ACC112 (cell line): Measurements from ENCODE around the gene NFKBIB.
"Not testable (repeated sequence)": the region's sequence is repeated elsewhere in the genome, so short reads cannot be mapped to it uniquely, and the experiment has no call there.

Experiments
- H2AFZ ChIP-seq: fragments of 200-600 bp; sonication (generic); one replicate; pipeline ENCODE4 v1.6.0; 2017; ENCODE audit warnings: antibody characterized with exemption, low read length; ENCODE audit not compliant: unreplicated experiment
- H3K27ac ChIP-seq: fragments of 200-600 bp; sonication (generic); 2 replicates; pipeline ENCODE4 v1.5.1; 2014; ENCODE audit warnings: low read depth, mild to moderate bottlenecking, antibody characterized with exemption, low read length, moderate library complexity
- H3K27me3 ChIP-seq: fragments of 200-600 bp; sonication (generic); 2 replicates; pipeline ENCODE4 v1.6.1; 2014; ENCODE audit warnings: mild to moderate bottlenecking, antibody characterized with exemption, low read length, moderate library complexity, mixed read lengths; ENCODE audit not compliant: insufficient read depth
- H3K36me3 ChIP-seq: fragments of 200-600 bp; sonication (generic); 2 replicates; pipeline ENCODE4 v1.6.1; 2016; ENCODE audit warnings: mild to moderate bottlenecking, antibody characterized with exemption, low read length, moderate library complexity, mixed read lengths; ENCODE audit not compliant: insufficient read depth
- H3K4me1 ChIP-seq: fragments of 200-600 bp; sonication (generic); one replicate; pipeline ENCODE4 v1.6.1; 2016; ENCODE audit warnings: low read length, mixed read lengths; ENCODE audit not compliant: insufficient read depth, unreplicated experiment, control insufficient read depth
- H3K4me3 ChIP-seq: fragments of 200-600 bp; sonication (generic); 2 replicates; pipeline ENCODE4 v1.5.1; 2014; ENCODE audit warnings: mild to moderate bottlenecking, low read depth, low read length
- H3K79me2 ChIP-seq: fragments of 200-600 bp; sonication (generic); one replicate; pipeline ENCODE4 v1.6.0; 2016; ENCODE audit warnings: low read length; ENCODE audit not compliant: control insufficient read depth, unreplicated experiment, insufficient read depth

Gene NFKBIB

DNA sequence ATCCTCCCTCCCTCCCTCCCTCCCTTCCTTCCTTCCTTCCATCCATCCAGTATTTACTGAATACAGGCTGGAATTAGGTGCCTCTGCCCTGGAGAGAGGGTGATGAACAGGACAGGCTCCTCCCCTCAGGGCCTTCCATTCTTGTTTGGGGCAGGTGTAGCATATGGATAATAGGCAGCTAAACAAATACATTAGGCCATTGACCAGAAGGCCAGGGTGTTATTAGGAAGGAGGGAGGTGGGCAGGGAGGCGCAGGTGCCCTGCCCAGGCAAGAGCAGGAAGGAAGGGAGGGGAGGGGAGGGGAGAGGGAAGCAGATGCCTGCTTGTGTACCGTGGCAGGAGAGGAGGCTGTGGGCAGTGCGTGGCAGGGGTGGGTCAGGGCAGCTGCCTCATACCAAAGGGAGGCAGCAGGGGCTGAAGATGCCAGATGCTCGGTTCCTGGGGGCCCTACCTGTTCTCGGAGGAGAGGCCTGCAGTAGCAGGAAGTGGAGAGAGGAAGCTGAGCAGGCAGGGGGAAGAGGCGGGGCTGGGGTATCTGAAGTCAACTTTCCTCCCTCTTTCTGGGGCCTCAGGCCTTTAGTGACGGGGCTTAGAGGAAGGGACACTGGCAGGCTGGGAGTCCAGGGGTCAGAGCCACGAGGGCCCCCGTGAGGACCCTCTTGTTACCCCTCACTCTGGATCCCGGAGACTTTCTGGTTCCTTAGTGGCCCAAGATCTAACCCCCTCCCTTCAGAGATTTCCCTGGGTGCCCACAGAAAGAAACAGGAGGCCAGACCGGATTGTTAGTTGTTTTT lies 21.8 kb upstream of the NFKBIB start, which contains the start of gene RINL:
Gene RINL (minus strand): TSS at position 495 of the 794 bp plus-strand sequence. CDS start 1,533 bp downstream, outside the sequence.
- Histone ChIP-seq H3K4me3 (no peak within 1 kb of the TSS), H3K27me3 (no peaks in the 10 kb centered on the region), H3K27ac (no peak within 1 kb of the TSS)

DNA sequence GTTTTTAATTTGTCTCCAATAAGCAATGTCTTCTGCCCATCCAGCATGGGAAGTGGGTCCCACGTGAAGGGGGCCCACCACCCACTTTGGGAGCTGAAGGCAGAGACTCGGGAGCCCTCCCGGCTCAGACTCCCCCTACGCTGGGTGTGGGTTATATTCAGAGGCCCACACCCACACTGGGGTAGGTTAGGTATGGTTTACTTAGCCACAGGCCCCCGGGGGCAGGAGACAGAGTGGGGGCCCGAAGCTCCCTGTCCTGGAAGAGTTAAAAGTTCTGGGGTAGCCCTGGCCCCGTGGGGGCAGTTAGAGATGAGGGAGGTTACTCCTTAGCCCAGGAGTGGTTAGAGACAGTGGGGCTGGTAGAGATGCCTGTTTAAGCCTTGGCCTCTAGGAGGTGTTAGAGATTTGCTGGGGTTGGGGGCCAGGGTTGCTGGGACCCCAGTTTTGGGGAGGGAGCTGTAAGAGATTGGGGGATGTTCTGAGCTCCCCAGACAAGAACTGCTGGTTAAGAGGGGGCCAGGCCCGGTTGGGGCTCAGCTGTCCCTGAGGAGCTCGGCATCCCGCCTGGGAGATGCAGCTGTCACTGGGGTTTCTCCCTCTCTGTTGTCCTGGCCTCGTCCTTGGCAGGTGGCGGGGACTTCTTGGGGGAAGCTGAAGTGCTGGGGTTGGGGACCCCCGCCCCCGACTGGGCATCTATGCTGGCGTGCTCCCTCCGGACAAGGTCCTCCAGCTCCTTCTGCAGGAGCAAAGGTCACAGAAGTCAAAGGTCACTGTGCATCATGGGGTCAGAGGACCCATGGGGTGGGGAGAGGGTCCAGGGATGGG lies 21.0 kb upstream of the NFKBIB start:
- Histone ChIP-seq H3K4me1 (no peaks in the 10 kb centered on the region), H3K27me3 (no peaks in the 10 kb centered on the region), H3K79me2 (no peaks in the 10 kb centered on the region), H3K4me3 (no peak overlapping the region), H2AFZ (no peak overlapping the region), H3K36me3 (no peaks in the 10 kb centered on the region), H3K27ac (no peak overlapping the region)

More for the DNA sequence above, 21.8 kb upstream of the NFKBIB start, which contains the start of gene RINL:
- Histone ChIP-seq H3K4me1 (no peaks in the 10 kb centered on the region), H3K79me2 (no peaks in the 10 kb centered on the region), H3K36me3 (no peaks in the 10 kb centered on the region), H2AFZ (no peak within 1 kb of the TSS)

DNA sequence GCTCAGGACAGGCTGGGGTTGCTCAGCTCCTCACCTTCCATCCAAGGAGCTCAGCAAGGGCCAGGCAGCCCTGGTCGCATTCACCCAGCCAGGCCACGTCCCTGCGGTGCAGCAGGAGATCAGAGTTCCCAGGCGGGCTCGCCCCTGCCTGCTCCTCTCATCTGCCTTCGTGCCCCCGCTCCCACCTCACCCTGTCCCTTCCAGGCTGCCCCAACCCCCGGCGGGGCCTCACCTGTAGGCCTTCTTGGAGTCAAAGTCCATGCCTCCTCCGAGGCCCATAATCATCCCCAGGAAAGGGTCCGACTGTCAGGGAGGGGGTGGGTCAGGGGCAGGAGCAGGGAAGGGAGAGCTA lies 20.4 kb upstream of the NFKBIB start:
- H3K4me3 ChIP-seq, result no peak overlapping the region

DNA sequence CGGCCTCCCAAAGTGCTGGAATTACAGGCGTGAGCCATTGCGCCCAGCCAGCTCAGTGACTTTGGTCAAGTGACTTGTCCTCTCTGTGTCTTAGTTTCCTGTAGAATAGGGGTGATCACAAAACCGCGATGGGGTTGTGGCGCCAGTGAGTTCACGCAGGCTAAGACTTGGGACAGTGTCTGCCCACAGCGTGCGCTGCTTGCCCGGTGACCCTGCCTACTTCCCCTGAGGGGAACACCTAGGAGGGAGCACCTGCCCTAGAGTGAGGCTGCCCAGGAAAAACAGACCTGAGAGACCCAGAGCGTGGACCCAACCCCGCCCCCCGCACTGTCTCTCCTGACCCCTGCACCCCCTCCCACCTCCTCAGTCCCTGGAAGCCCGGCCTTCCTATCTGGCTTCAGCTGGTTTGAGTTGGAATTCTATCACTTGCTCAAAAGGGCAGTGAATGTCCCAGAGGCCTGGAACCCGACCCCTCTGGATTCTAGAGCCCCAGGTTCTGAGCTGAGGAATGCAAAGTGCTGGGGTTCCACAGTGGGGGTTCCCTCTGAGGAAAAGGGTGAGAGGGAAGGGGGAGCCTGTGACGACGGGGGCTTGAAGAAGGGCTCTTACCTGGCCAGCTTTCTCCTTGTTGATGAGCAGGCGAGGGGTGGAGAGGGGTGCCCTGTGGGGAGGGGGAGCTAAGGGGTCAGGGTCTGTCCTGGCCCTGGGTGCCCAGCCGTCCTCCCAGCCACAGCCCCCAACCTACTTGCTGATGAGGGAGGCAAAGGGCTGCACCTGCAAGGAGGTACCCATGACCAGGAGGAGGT lies 19.5 kb upstream of the NFKBIB start:
- Histone ChIP-seq H3K4me1 (no peaks in the 10 kb centered on the region), H3K27ac (no peak overlapping the region), H2AFZ (no peak overlapping the region), H3K4me3 (no peak overlapping the region), H3K27me3 (no peaks in the 10 kb centered on the region), H3K79me2 (no peaks in the 10 kb centered on the region), H3K36me3 (no peaks in the 10 kb centered on the region)

More for the DNA sequence above, 20.4 kb upstream of the NFKBIB start:
- H3K36me3 ChIP-seq, result no peaks in the 10 kb centered on the region
- H3K79me2 ChIP-seq, result no peaks in the 10 kb centered on the region
- no peaks in the 10 kb centered on the region for H3K27me3 ChIP-seq
- no peak overlapping the region for H2AFZ ChIP-seq
- H3K27ac ChIP-seq, result no peak overlapping the region
- no peaks in the 10 kb centered on the region for H3K4me1 ChIP-seq

DNA sequence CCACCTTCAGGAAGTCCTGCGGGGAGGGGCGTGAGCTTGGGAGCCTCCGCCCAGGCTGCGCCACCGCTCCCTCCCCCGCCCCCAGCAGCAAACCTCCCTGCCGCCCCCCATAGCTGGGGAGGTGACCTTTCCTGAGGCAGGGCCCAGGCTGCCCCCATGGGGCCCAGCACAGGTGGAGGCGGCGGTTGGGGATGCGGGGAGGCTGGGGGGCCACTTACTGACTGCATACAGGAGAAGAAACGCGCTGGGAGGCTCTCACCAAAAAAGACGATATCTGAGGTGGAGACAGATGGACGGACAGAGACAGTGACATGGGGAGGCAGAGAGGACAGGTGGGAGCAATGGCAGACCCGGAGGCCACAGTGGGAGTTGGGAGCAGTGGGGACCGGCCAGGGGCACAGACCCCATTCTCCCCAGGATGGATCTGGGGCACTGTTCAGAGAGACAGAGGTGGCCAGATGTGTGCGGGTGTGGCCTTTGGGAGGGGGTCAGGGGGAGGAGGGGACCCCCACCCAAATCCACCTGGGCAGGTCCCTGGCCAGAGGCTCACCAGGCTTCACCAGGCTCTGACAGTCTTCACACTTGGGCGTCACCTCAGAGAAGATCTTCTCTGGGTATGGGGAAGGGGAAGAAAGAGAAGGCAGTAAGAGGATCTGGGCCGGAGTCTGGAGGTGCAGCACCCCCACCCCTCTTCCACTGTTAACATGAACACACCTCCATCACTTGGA lies 18.7 kb upstream of the NFKBIB start:
- Histone ChIP-seq H3K36me3 (no peaks in the 10 kb centered on the region), H2AFZ (no peak overlapping the region), H3K27me3 (no peaks in the 10 kb centered on the region), H3K4me3 (no peak overlapping the region), H3K27ac (no peak overlapping the region), H3K79me2 (no peaks in the 10 kb centered on the region), H3K4me1 (no peaks in the 10 kb centered on the region)

DNA sequence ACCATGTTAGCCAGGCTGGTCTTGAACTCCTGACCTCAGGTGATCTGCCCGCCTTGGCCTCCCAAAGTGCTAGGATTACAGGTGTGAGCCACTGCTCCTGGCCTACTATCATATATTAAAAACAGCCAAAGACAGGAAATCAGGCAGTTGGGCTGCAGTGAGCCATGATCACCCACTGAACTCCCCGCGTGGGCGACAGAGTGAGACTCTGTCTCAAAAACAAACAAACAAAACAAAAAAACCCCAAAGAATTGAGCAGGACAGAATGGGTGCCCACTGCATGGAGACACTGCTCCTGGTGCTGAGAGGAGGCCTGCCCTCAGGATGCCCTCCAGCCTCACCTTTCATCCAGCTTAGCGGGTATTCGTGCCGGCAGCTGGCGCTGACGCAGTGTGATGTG lies 16.5 kb upstream of the NFKBIB start:
- Histone ChIP-seq H3K36me3 (no peaks in the 10 kb centered on the region), H3K4me3 (no peak overlapping the region), H2AFZ (no peak overlapping the region), H3K27me3 (no peaks in the 10 kb centered on the region), H3K79me2 (no peaks in the 10 kb centered on the region), H3K27ac (no peak overlapping the region), H3K4me1 (no peaks in the 10 kb centered on the region)

DNA sequence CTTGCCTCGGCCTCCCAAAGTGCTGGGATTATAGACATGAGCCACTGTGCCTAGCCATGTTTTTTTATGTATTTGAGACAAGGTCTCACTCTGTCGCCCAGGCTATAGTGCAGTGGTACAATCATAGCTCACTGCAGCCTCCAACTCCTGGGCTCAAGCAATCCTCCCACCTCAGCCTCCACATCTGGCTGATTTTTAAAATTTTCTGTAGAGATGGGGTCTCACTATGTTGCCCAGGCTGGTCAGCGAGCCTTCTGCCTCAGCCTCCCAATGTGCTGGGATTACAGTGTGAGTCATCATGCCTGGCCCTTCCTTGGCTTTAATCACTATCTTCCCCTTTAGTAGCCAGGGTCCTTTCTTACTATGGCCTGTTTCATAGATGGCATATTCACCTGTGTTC lies 15.1 kb upstream of the NFKBIB start:
- H3K36me3 ChIP-seq, H3K27ac ChIP-seq, H3K4me1 ChIP-seq, H3K27me3 ChIP-seq, H2AFZ ChIP-seq, H3K79me2 ChIP-seq, H3K4me3 ChIP-seq: not testable (repeated sequence)

DNA sequence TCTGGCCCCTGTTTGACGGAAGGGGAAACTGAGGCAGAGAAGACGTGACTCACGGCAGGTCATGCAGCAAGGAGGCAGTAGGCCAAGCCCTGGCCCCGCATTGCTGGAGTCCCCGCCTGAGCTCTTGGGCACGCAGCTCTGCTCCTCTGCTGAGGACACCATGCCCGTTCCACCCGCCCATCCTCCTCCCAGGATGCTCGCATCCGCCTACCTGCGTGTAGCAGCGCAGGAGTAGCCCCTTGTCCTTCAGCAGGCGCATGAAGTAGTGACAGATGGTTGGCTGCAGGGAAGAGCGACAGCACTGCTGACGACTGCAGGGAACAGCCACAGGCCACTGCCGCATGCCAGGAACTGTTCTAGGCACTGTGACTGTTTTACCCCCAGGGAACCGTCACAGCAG lies 10.9 kb upstream of the NFKBIB start:
- Histone ChIP-seq H2AFZ (no peak overlapping the region), H3K27me3 (no peaks in the 10 kb centered on the region), H3K4me3 (no peak overlapping the region), H3K4me1 (no peaks in the 10 kb centered on the region), H3K36me3 (no peaks in the 10 kb centered on the region), H3K27ac (no peak overlapping the region), H3K79me2 (no peaks in the 10 kb centered on the region)

DNA sequence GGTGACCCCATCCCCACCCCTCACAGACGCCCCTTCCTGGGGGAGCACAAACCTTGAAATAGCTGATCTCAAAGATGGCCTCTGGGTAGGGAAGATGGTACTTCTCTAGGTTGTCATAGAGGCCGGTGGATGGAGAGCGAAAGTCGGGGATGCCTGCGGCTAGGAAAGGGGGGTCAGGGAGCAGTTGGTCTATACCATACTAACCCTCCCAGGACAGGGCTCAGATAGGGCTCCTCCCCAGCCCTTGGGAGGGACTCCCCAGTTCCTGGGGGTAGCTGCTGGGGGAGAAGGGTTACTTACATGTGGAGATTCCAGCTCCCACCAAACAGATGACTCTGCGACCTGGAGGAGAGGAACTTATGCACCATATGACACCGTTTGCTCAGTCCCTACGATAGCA lies 10.0 kb upstream of the NFKBIB start:
- Histone ChIP-seq H3K4me1 (no peaks in the 10 kb centered on the region), H3K27me3 (no peaks in the 10 kb centered on the region), H2AFZ (no peak overlapping the region), H3K79me2 (no peaks in the 10 kb centered on the region), H3K27ac (no peak overlapping the region), H3K36me3 (no peaks in the 10 kb centered on the region), H3K4me3 (no peak overlapping the region)

DNA sequence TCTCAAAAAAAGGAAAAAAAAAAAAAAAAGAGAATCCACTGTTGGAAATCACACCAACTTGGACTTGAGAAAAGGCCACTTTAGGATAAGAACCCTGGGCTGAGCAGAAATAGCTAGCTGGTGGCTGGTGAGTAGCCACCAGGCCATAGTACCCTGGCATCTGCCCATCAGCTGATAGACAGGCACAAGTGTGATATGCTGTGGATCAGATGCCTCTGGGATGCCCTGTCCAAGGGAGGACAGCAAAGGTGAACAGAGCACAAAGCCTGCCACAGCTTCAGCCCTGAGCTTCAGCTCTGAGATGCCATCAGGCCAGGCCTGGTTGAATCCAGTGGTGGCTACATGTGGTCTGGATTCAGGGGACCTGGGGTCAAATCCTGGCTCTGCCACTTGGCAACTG lies 9.1 kb upstream of the NFKBIB start:
- H3K36me3 ChIP-seq, result no peaks in the 10 kb centered on the region
- H3K27me3 ChIP-seq, result no peaks in the 10 kb centered on the region
- no peaks in the 10 kb centered on the region for H3K4me1 ChIP-seq
- H2AFZ ChIP-seq, result no peak overlapping the region
- no peaks in the 10 kb centered on the region for H3K79me2 ChIP-seq
- no peak overlapping the region for H3K4me3 ChIP-seq
- H3K27ac ChIP-seq, result no peak overlapping the region
